Measurements from ENCODE around the gene MICAL2.

DNA sequence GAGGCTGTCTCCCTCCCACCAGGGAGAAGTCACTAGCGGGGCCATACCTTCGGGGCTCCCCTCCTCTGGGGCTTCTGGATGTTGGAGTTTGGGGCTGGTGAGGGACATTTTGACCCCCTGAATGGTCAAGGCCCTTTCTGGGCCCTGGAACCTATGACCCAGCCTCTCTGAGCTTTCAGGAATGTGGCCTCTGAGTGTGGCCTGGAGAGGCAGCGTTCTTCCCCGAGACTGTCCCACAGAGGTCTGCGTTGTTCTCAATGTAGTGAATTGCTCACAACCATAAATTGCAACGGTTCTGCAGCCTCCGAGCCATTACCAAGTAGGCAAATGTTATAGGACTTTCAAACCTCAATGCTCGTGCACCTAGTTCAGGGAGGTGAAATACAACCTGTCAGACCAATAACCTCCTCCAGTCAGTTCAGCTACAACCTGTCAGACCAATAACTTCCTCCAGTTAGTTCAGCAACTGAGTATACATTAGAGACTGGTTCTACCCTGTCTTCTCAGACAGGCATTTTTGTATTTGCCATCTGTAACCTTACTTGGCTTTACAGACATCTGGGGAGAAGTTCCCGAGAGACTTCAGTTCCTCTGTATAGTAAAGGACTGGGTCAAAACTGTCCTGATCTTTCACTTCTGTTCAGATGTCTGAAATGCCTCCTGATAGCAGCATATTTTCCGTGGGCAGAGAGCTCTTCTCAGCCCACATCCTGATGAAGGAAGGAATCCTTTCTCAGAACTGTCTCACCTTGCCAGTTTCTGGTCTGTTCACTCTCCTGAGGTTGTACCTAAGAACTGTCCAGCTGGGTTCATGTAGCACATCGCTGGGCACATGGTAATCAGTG, 34.2 kb downstream of the MICAL2 start:
- no peak for TF ChIP-seq POLR2A (IDR thresholded peaks at IDR 0.05)
- TF ChIP-seq, protein P1, sequence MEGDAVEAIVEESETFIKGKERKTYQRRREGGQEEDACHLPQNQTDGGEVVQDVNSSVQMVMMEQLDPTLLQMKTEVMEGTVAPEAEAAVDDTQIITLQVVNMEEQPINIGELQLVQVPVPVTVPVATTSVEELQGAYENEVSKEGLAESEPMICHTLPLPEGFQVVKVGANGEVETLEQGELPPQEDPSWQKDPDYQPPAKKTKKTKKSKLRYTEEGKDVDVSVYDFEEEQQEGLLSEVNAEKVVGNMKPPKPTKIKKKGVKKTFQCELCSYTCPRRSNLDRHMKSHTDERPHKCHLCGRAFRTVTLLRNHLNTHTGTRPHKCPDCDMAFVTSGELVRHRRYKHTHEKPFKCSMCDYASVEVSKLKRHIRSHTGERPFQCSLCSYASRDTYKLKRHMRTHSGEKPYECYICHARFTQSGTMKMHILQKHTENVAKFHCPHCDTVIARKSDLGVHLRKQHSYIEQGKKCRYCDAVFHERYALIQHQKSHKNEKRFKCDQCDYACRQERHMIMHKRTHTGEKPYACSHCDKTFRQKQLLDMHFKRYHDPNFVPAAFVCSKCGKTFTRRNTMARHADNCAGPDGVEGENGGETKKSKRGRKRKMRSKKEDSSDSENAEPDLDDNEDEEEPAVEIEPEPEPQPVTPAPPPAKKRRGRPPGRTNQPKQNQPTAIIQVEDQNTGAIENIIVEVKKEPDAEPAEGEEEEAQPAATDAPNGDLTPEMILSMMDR (IDR thresholded peaks at IDR 0.05): no peak
